ENCODE data around the gene HCRTR1.

The HCRTR1 gene

GRCh38 chr1:31669786-31670592, 52.5 kb downstream of the HCRTR1 start:
- DNase-seq = no peak

- no peak for DNase-seq
Observed at GRCh38 chr1:31670593-31670964, 53.1 kb downstream of the HCRTR1 start.

GRCh38 chr1:31671147-31671546, 53.7 kb downstream of the HCRTR1 start:
- DNase-seq = no peak

GRCh38 chr1:31671561-31672201, 54.2 kb downstream of the HCRTR1 start:
- no peak for DNase-seq

- no peak for DNase-seq
Observed at GRCh38 chr1:31672986-31673385, 55.5 kb downstream of the HCRTR1 start.

GRCh38 chr1:31673433-31673832, 55.9 kb downstream of the HCRTR1 start:
- no peak for DNase-seq

- no peak for DNase-seq
Observed at GRCh38 chr1:31674626-31675025, 57.1 kb downstream of the HCRTR1 start.

DNA sequence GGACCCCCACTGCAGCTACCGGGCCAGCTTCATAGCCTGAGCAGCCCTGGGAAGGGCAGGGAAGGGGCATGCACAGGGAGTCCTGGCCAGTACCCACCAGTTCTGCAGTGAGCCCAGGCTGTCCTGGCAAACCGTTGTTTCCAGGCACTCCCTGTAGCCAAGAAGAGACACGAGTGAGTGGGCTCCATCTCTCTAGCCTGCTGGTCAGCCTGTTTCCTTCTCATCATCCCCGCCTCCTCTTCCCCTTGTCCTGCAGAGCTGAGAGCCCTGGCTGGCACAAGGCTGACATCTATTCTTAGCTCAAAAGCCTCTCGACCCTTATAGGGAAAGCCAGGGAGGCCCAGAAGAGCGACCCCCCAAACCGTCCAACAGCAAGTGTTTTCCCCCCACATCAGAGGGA, 57.7 kb downstream of the HCRTR1 start:
- DNase-seq = no peak

DNA sequence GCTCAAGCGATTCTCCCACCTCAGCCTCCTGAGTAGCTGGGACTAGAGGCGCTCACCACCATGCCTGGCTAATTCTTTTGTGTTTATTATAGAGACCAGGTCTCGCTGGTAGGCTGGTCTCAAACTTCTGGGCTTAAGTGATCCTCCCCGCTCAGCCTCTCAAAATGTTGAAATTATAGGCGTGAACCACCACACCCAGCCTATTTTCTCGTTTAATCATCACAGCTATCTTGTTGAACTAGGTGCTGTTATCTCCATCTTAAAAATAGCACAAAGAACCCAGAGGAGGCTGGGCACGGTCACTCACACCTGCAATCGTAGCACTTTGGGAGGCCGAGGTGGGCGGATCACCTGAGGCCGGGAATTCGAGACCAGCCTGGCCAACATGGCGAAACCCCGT, 58.3 kb downstream of the HCRTR1 start:
- no peak for DNase-seq
